ENCODE results near the gene ZFPL1.
A peak's percentile ranks its signal among the peaks of the same experiment; 100 is the strongest.

ZFPL1 gene

DNA sequence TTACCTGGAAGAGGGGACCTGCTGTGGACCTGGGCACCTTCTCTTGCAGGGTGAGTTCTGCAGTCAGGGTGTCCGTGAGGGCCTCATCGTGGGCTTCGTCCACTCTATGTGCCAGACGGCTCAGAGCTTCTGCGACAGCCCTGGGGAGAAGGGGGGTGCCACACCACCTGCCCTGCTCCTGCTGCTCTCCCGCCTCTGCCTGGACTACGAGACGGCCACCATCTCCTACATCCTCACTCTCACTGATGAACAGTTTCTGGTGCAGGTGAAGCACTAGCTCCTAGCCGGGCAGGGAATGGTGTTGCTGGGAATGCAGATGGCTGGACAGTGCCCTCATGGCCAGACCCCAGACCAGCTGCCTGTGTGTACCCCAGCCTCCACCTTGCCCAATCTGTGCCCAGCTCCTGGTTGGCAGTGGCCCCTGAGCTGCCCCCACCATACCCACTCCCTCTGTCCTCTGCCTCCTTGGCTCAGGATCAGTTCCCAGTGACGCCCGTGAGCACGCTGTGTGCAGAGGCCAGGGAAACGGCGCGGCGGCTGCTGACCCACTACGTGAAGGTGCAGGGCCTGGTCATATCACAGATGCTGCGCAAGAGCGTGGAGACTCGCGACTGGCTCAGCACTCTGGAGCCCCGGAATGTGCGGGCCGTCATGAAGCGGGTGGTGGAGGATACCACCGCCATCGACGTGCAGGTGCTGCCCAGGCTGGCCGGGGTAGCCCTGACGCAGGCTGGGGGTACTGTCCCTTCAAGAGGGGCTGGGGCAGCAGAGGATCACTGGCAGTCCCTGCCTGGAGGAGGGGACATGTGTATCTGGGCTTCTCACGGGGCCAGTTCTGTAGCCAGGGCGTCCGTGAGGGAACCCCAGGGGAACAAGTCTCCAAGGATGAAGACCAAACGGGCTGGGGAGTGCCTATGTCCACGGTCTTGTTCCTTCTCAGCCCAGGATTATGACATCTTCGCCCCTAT is 25.5 kb downstream of the ZFPL1 start:
- no peaks in the 10 kb centered on the region for H3K27me3 ChIP-seq (ENCODE audit: control insufficient read depth, insufficient read depth, low read length)
- H3K4me3 ChIP-seq (ENCODE audit: low read depth, low read length) = no peak overlapping the region
- no peak overlapping the region for H3K27ac ChIP-seq (ENCODE audit: low read depth, low read length)
- H3K9me3 ChIP-seq (ENCODE audit: control insufficient read depth, insufficient read depth, low read depth, low read length) = no peaks in the 10 kb centered on the region
- H3K36me3 ChIP-seq (ENCODE audit: control insufficient read depth, insufficient read depth, low read length) = peaks cover 23% of the 10 kb centered on the region
- H3K9ac ChIP-seq (ENCODE audit: low read length) = no peak overlapping the region
- peaks cover 18% of the 10 kb centered on the region for H3K4me1 ChIP-seq (ENCODE audit: control insufficient read depth, insufficient read depth, low read length)

DNA sequence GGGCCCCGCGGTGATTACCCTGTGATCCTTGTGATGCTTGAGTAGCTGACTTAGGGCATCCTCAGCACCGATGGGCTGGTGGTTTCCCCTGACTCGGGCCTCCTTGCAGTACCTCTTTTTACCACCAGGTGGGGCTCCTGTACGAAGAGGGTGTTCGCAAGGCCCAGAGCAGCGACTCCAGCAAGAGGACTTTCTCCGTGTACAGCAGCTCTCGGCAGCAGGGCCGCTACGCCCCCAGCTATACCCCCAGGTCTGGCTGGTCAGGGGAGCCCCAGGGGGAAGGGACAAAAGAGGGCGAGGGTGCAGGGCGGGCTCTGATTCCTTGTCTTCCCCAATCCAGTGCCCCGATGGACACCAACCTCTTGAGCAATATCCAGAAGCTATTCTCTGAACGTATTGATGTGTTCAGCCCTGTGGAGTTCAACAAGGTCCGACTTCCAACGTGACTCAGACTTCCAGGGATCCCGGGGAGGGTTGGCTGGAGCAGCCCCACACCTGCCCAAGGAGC is 26.4 kb downstream of the ZFPL1 start:
- no peaks in the 10 kb centered on the region for H3K27me3 ChIP-seq (ENCODE audit: control insufficient read depth, insufficient read depth, low read length)
- peaks cover 18% of the 10 kb centered on the region for H3K4me1 ChIP-seq (ENCODE audit: control insufficient read depth, insufficient read depth, low read length)
- peaks cover 30% of the 10 kb centered on the region for H3K36me3 ChIP-seq (ENCODE audit: control insufficient read depth, insufficient read depth, low read length)
- no peaks in the 10 kb centered on the region for H3K9me3 ChIP-seq (ENCODE audit: control insufficient read depth, insufficient read depth, low read depth, low read length)
- no peak overlapping the region for H3K4me3 ChIP-seq (ENCODE audit: low read depth, low read length)
- no peak overlapping the region for H3K27ac ChIP-seq (ENCODE audit: low read depth, low read length)
- H3K9ac ChIP-seq (ENCODE audit: low read length) = no peak overlapping the region

DNA sequence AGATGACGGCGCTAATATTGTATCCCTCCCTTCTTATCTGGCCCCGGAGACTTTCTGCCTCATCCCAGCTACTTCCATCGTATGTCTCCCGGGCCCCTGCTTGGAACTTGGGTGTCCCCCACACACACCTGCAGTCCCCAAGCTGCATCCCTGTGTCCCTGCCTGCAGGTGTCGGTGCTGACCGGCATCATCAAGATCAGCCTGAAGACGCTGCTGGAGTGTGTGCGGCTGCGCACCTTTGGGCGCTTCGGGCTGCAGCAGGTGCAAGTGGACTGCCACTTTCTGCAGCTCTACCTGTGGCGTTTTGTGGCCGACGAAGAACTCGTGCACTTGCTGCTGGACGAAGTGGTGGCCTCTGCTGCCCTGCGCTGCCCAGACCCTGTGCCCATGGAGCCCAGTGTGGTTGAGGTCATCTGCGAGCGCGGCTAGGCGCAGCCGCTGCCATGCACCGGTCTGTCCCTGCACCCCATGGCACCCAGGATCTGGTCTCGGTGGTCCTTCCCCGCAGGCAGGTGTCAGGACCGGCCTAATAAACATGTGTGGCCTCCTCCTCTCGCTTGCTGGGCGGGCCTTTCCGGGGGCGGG is 27.2 kb downstream of the ZFPL1 start:
- Histone ChIP-seq H3K36me3 (ENCODE audit: control insufficient read depth, insufficient read depth, low read length) (peaks cover 34% of the 10 kb centered on the region), H3K27me3 (ENCODE audit: control insufficient read depth, insufficient read depth, low read length) (no peaks in the 10 kb centered on the region), H3K9ac (ENCODE audit: low read length) (no peak overlapping the region), H3K4me3 (ENCODE audit: low read depth, low read length) (peak overlapping the region; percentile 50), H3K27ac (ENCODE audit: low read depth, low read length) (no peak overlapping the region), H3K4me1 (ENCODE audit: control insufficient read depth, insufficient read depth, low read length) (peaks cover 19% of the 10 kb centered on the region), H3K9me3 (ENCODE audit: control insufficient read depth, insufficient read depth, low read depth, low read length) (no peaks in the 10 kb centered on the region)

DNA sequence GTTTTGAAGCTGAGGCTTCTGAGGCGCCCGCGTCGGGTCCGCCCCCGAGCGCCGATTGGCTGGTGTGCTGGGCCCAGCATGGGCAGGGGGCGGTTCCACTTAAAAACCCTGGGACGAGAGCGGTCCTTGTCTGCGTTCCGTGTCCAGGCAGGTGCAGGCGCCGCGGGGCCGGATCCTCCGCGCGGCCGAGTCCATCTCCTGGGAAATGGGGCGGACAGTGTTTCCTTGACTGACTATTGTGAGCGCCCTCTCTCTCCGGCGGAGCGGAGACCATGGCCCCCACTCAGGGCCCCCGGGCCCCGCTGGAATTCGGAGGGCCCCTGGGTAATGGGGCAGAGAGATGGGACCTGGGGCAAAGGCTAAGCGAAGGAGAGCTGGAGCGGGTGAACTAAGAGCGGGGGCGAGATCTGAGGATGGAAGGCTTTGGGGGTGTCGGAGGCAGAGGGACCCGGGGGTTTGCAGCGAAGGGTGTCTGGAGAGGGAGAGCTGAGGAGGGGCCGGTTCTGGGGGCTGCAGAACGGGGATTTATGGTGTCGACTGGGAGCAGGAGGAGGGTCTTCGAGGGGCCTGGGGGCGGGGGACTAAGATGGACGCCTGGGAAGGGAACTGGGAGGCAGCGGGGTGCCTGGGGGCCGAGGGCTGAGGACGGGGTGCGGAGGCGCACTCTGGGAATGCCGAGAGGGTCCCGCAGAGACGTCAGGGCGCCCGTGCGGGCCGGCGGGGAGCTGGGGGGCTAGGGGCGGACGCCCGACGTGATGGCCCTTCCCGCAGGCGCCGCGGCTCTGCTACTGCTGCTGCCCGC is 27.9 kb downstream of the ZFPL1 start, which contains the start of gene TM7SF2:
TM7SF2 (plus strand) TSS at position 129 of the 802 bp plus-strand sequence; CDS start at position 273, 144 bp downstream.
- peak within 1 kb of the TSS; percentile 65; the same call in 1 of the 2 replicates for H3K27ac ChIP-seq (ENCODE audit: low read depth, low read length)

DNA sequence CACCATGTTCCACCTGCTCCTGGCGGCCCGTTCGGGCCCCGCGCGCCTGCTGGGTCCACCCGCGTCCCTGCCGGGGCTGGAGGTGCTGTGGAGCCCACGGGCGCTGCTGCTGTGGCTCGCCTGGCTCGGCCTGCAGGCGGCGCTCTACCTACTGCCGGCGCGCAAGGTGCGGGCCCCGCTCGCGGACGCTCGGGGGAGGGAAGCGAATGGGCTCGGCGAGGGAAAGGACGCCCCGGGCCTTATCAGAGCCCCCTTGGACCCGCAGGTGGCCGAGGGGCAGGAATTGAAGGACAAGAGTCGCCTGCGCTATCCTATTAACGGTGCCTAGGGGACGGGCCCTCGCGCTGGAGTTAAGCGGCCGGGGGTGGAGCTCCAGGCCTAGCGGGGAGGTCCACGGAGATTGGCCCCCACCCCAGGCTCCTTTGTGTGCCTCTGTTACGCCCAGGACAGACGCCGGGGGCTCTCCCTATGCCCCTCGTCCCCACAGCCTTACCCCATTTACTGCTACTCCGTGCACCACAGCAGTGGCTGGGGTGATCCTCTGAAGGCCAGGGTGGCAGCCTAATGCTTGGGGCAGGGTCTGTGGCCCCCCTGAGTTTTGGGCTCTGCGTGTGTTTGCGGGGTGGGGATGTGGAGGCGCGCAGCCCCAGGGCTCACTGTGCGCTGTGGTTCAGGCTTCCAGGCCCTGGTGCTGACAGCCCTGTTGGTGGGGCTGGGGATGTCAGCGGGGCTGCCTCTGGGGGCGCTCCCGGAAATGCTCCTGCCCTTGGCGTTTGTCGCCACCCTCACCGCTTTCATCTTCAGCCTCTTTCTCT is 28.7 kb downstream of the ZFPL1 start:
- Histone ChIP-seq H3K9ac (ENCODE audit: low read length) (peak overlapping the region; percentile 79), H3K36me3 (ENCODE audit: control insufficient read depth, insufficient read depth, low read length) (peaks cover 28% of the 10 kb centered on the region), H3K9me3 (ENCODE audit: control insufficient read depth, insufficient read depth, low read depth, low read length) (no peaks in the 10 kb centered on the region), H3K27me3 (ENCODE audit: control insufficient read depth, insufficient read depth, low read length) (no peaks in the 10 kb centered on the region), H3K4me1 (ENCODE audit: control insufficient read depth, insufficient read depth, low read length) (peaks cover 25% of the 10 kb centered on the region), H3K4me3 (ENCODE audit: low read depth, low read length) (peak overlapping the region; percentile 84), H3K27ac (ENCODE audit: low read depth, low read length) (peak overlapping the region; percentile 65; the same call in 1 of the 2 replicates)

More for the DNA sequence above, 27.9 kb downstream of the ZFPL1 start, which contains the start of gene TM7SF2:
- peaks cover 34% of the 10 kb centered on the region for H3K36me3 ChIP-seq (ENCODE audit: control insufficient read depth, insufficient read depth, low read length)
- peak within 1 kb of the TSS; percentile 84 for H3K4me3 ChIP-seq (ENCODE audit: low read depth, low read length)
- no peaks in the 10 kb centered on the region for H3K9me3 ChIP-seq (ENCODE audit: control insufficient read depth, insufficient read depth, low read depth, low read length)
- H3K9ac ChIP-seq (ENCODE audit: low read length) = peak within 1 kb of the TSS; percentile 79
- no peaks in the 10 kb centered on the region for H3K27me3 ChIP-seq (ENCODE audit: control insufficient read depth, insufficient read depth, low read length)
- peaks cover 25% of the 10 kb centered on the region for H3K4me1 ChIP-seq (ENCODE audit: control insufficient read depth, insufficient read depth, low read length)

DNA sequence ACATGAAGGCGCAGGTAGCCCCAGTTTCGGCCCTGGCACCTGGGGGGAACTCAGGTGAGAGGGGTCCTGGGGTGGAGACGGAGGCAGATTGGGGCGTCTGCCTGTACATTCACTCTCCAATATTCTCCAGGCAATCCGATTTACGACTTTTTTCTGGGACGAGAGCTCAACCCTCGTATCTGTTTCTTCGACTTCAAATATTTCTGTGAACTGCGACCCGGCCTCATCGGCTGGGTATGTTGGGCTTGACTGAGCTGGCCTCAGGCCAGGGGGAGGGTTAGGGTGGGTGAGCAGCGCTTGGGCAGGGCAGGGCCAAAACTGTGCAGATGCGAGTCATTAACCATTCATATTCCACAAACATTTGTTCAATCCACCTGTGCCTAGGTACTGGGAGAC is 29.3 kb downstream of the ZFPL1 start:
- H3K9ac ChIP-seq (ENCODE audit: low read length) = no peak overlapping the region

DNA sequence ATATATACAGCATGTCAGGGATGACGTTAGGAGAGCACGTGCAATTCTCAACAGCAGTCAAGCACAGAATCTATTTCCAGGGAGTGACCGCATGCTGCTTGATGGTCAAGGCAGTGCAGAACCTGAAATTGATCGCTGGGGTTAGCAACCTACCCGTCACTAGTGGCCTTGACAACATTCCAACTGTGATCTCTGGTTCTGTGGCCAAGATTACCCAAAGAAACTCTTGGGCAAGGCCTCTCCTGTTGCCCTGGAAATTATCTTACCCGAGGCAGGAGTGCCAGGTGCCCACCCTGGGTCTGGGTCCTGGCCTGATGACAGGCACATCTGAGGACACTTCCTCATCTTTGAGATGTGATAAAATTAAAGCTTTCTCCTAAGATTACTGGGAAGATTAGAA is 29.8 kb downstream of the ZFPL1 start:
- Histone ChIP-seq H3K27me3 (ENCODE audit: control insufficient read depth, insufficient read depth, low read length) (no peaks in the 10 kb centered on the region), H3K4me1 (ENCODE audit: control insufficient read depth, insufficient read depth, low read length) (peaks cover 25% of the 10 kb centered on the region), H3K4me3 (ENCODE audit: low read depth, low read length) (no peak overlapping the region), H3K36me3 (ENCODE audit: control insufficient read depth, insufficient read depth, low read length) (peaks cover 36% of the 10 kb centered on the region), H3K9me3 (ENCODE audit: control insufficient read depth, insufficient read depth, low read depth, low read length) (no peaks in the 10 kb centered on the region), H3K27ac (ENCODE audit: low read depth, low read length) (no peak overlapping the region), H3K9ac (ENCODE audit: low read length) (no peak overlapping the region)

More for the DNA sequence above, 29.3 kb downstream of the ZFPL1 start:
- no peak overlapping the region; the same call in 1 of the 2 replicates for H3K27ac ChIP-seq (ENCODE audit: low read depth, low read length)
- H3K9me3 ChIP-seq (ENCODE audit: control insufficient read depth, insufficient read depth, low read depth, low read length) = no peaks in the 10 kb centered on the region
- H3K4me1 ChIP-seq (ENCODE audit: control insufficient read depth, insufficient read depth, low read length) = peaks cover 25% of the 10 kb centered on the region
- H3K4me3 ChIP-seq (ENCODE audit: low read depth, low read length) = peak overlapping the region; percentile 84
- no peaks in the 10 kb centered on the region for H3K27me3 ChIP-seq (ENCODE audit: control insufficient read depth, insufficient read depth, low read length)
- peaks cover 32% of the 10 kb centered on the region for H3K36me3 ChIP-seq (ENCODE audit: control insufficient read depth, insufficient read depth, low read length)

DNA sequence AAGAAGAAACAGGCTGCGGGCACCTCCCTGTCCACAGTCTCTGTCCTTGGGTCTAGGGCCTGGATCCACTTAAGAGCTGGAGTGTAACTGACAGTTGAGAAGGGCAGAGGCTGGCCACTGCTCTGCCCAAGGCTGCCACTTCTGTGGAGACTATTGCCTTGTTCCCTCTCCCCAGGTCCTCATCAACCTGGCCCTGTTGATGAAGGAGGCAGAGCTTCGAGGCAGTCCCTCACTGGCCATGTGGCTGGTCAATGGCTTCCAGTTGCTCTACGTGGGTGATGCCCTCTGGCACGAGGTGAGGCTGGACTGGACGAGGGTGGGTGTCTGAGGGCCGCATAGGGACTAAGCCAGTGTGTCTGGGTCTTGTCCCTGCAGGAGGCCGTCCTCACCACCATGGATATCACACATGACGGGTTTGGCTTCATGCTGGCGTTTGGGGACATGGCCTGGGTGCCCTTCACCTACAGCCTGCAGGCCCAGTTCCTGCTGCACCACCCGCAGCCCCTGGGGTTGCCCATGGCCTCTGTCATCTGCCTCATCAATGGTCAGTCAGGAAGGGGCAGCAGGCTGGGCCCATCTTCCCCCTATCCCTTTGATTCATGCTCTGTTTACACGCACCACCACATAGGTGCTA is 30.6 kb downstream of the ZFPL1 start:
- Histone ChIP-seq H3K4me3 (ENCODE audit: low read depth, low read length) (no peak overlapping the region), H3K36me3 (ENCODE audit: control insufficient read depth, insufficient read depth, low read length) (peaks cover 38% of the 10 kb centered on the region), H3K27ac (ENCODE audit: low read depth, low read length) (no peak overlapping the region), H3K9me3 (ENCODE audit: control insufficient read depth, insufficient read depth, low read depth, low read length) (no peaks in the 10 kb centered on the region), H3K27me3 (ENCODE audit: control insufficient read depth, insufficient read depth, low read length) (no peaks in the 10 kb centered on the region), H3K4me1 (ENCODE audit: control insufficient read depth, insufficient read depth, low read length) (peaks cover 25% of the 10 kb centered on the region), H3K9ac (ENCODE audit: low read length) (no peak overlapping the region)

DNA sequence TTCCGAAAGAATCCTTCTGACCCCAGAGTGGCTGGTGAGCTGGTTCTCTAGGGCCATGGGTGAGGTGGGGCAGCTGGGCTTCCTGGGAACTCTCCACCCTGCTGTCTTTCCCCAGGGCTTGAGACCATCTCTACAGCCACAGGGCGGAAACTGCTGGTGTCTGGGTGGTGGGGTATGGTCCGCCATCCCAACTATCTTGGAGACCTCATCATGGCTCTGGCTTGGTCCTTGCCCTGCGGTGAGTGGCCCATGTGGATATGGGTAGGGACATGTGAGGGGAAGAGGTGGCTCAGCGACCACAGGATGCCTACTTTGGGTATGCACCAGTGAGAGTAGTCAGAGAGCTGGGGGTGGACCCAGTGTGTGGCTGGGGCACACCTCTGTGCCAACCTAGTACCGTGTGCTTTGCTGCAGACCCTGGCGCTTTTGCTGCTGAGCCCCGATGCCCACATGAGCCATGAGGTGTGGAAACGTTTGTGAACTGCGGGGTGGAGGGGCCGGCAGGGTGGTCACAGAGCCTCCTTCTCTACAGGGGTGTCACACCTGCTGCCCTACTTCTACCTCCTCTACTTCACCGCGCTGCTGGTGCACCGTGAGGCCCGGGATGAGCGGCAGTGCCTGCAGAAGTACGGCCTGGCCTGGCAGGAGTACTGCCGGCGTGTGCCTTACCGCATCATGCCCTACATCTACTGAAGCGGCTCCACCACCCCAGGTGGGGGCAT is 31.5 kb downstream of the ZFPL1 start:
- Histone ChIP-seq H3K9ac (ENCODE audit: low read length) (no peak overlapping the region), H3K4me3 (ENCODE audit: low read depth, low read length) (no peak overlapping the region), H3K27ac (ENCODE audit: low read depth, low read length) (no peak overlapping the region)

More for the DNA sequence above, 31.5 kb downstream of the ZFPL1 start:
- Histone ChIP-seq H3K9me3 (ENCODE audit: control insufficient read depth, insufficient read depth, low read depth, low read length) (no peaks in the 10 kb centered on the region), H3K36me3 (ENCODE audit: control insufficient read depth, insufficient read depth, low read length) (peaks cover 47% of the 10 kb centered on the region), H3K27me3 (ENCODE audit: control insufficient read depth, insufficient read depth, low read length) (no peaks in the 10 kb centered on the region), H3K4me1 (ENCODE audit: control insufficient read depth, insufficient read depth, low read length) (peaks cover 23% of the 10 kb centered on the region)

Measured in HUES6 (cell line).